Neural cell (in vitro differentiated cells): ENCODE measurements around the gene CEMP1. TPM values are rescaled to one million over a fixed set of nuclear protein-coding genes. Genes with fewer than 3 reads are reported as not detected.

Experiments used
- H2AFZ ChIP-seq: fragments of 200-600, 300-800 bp; sonication (generic), shearing (Covaris generic); 2 replicates; pipeline ENCODE4 v1.6.0; 2014; ENCODE audit warnings: low read depth, mild to moderate bottlenecking, antibody characterized with exemption, low read length, moderate library complexity
- H3F3A ChIP-seq: fragments of 200-600 bp; shearing (Covaris generic); 2 replicates; pipeline ENCODE4 v1.6.1; 2016; ENCODE audit warnings: mild to moderate bottlenecking, moderate library complexity, mixed read lengths, antibody characterized with exemption, low read length; ENCODE audit not compliant: insufficient read depth, poor library complexity, severe bottlenecking
- H3K27ac ChIP-seq: fragments of 200-600, 300-800 bp; sonication (generic), shearing (Covaris generic); 2 replicates; pipeline ENCODE4 v1.5.1; 2014; ENCODE audit warnings: mild to moderate bottlenecking, low read length, moderate library complexity
- H3K27me3 ChIP-seq: fragments of 300-800, 200-600 bp; sonication (generic), shearing (Covaris generic); 2 replicates; pipeline ENCODE4 v1.6.0; 2014; ENCODE audit warnings: mild to moderate bottlenecking, low read depth, low read length, moderate library complexity; ENCODE audit not compliant: insufficient read depth
- H3K36me3 ChIP-seq: fragments of 300-800, 200-600 bp; sonication (generic), shearing (Covaris generic); 2 replicates; pipeline ENCODE4 v1.5.1; 2014; ENCODE audit warnings: mild to moderate bottlenecking, antibody characterized with exemption, low read length, moderate library complexity; ENCODE audit not compliant: insufficient read depth
- H3K4me2 ChIP-seq: fragments of 300-800, 200-600 bp; sonication (generic), shearing (Covaris generic); 2 replicates; pipeline ENCODE4 v1.6.0; 2014; ENCODE audit warnings: mild to moderate bottlenecking, low read length
- H3K4me3 ChIP-seq: fragments of 300-800, 200-600 bp; sonication (generic), shearing (Covaris generic); 2 replicates; pipeline ENCODE4 v1.5.1; 2014; ENCODE audit warnings: mild to moderate bottlenecking, low read length, moderate library complexity
- H3K79me2 ChIP-seq: fragments of 200-600 bp; shearing (Covaris generic); replicated peaks from 2 replicates; pipeline ENCODE4 v1.6.0; 2014; ENCODE audit warnings: mild to moderate bottlenecking, low read length, moderate library complexity; ENCODE audit not compliant: insufficient read depth
- H3K9ac ChIP-seq: fragments of 300-800, 200-600 bp; sonication (generic), shearing (Covaris generic); 2 replicates; pipeline ENCODE4 v1.6.1; 2016; ENCODE audit warnings: mild to moderate bottlenecking, low read length, mixed read lengths
- H3K9me2 ChIP-seq: fragments of 200-600 bp; shearing (Covaris generic); 2 replicates; pipeline ENCODE4 v1.6.1; 2016; ENCODE audit warnings: mild to moderate bottlenecking, low read length, mixed read lengths; ENCODE audit not compliant: insufficient read depth
- H3K9me3 ChIP-seq: fragments of 200-600, 300-800 bp; sonication (generic), shearing (Covaris generic); 2 replicates; pipeline ENCODE4 v1.6.1; 2016; ENCODE audit warnings: mild to moderate bottlenecking, mixed run types, low read length, moderate library complexity, mixed read lengths
- H4K20me1 ChIP-seq: fragments of 200-600 bp; shearing (Covaris generic); 2 replicates; pipeline ENCODE4 v1.6.1; 2016; ENCODE audit warnings: mild to moderate bottlenecking, mixed run types; ENCODE audit not compliant: insufficient read depth
- CTCF ChIP-seq: fragments of 450-650 bp; IDR thresholded peaks from 2 replicates; pipeline ENCODE4 v1.5.1; 2014; ENCODE audit warnings: antibody characterized with exemption, mild to moderate bottlenecking, moderate library complexity; ENCODE audit not compliant: poor library complexity, severe bottlenecking
- EP300 ChIP-seq: fragments of 450-650 bp; conservative IDR thresholded peaks from 2 replicates; pipeline ENCODE4 v1.6.1; 2014; ENCODE audit warnings: antibody characterized with exemption, mild to moderate bottlenecking, moderate library complexity; ENCODE audit not compliant: poor library complexity, severe bottlenecking
- EZH2 ChIP-seq: fragments of 200-600, 300-800 bp; shearing (Covaris generic), sonication (generic); IDR thresholded peaks from 2 replicates; pipeline ENCODE4 v1.6.1; 2014; ENCODE audit warnings: antibody characterized with exemption, low read length, borderline replicate concordance, mild to moderate bottlenecking; ENCODE audit not compliant: insufficient read depth, poor library complexity, severe bottlenecking
- MXI1 ChIP-seq: fragments of 450-650 bp; conservative IDR thresholded peaks from 2 replicates; pipeline ENCODE4 v1.6.1; 2014; ENCODE audit warnings: antibody characterized with exemption, mild to moderate bottlenecking; ENCODE audit not compliant: poor library complexity, severe bottlenecking
- POLR2AphosphoS5 ChIP-seq: IDR thresholded peaks from 2 replicates; pipeline ENCODE4 v1.6.1; 2012
- RAD21 ChIP-seq: fragments of 450-650 bp; conservative IDR thresholded peaks from 2 replicates; pipeline ENCODE4 v1.6.1; 2014; ENCODE audit warnings: antibody characterized with exemption, mild to moderate bottlenecking, moderate library complexity
- REST ChIP-seq: IDR thresholded peaks from 2 replicates; pipeline ENCODE4 v1.6.1; 2012; ENCODE audit warnings: borderline replicate concordance
- SMC3 ChIP-seq: fragments of 450-650 bp; conservative IDR thresholded peaks from 2 replicates; pipeline ENCODE4 v1.6.1; 2014; ENCODE audit warnings: antibody characterized with exemption, mild to moderate bottlenecking, moderate library complexity; ENCODE audit not compliant: poor library complexity
- TAF1 ChIP-seq: IDR thresholded peaks from 2 replicates; pipeline ENCODE4 v1.6.1; 2012; ENCODE audit warnings: low read depth
- polyA plus RNA-seq: library from polyadenylated mRNA; depleted of rRNA; stranded (reverse); fragments of >200 nt; gene quantifications from 2 replicates; pipeline ENCODE4 v1.2.3, GENCODE V29; 2014

The CEMP1 gene
- polyA plus RNA-seq, 1 donor from 2014 or later, result 0.46 TPM

GRCh38 chr16:2527784-2528100 is 3.5 kb downstream of the CEMP1 start:
- Histone ChIP-seq H3K9me2 (no peaks in the 10 kb centered on the region), H2AFZ (no peak overlapping the region), H3K36me3 (no peaks in the 10 kb centered on the region), H3K79me2 (no peaks in the 10 kb centered on the region), H3F3A (no peaks in the 10 kb centered on the region), H3K27ac (no peak overlapping the region), H3K9me3 (no peaks in the 10 kb centered on the region), H4K20me1 (no peaks in the 10 kb centered on the region), H3K4me2 (no peak overlapping the region), H3K9ac (no peak overlapping the region), H3K4me3 (no peak overlapping the region), H3K27me3 (no peaks in the 10 kb centered on the region)
- TF ChIP-seq CTCF (no peak), RAD21 (no peak), REST (no peak), SMC3 (no peak), TAF1 (no peak), EP300 (no peak), POLR2AphosphoS5 (no peak), MXI1 (no peak), EZH2 (no peak)

- TF ChIP-seq CTCF (no peak), POLR2AphosphoS5 (no peak), REST (no peak)
- Histone ChIP-seq H3K79me2 (no peaks in the 10 kb centered on the region), H3K9me2 (no peaks in the 10 kb centered on the region), H3K9me3 (no peaks in the 10 kb centered on the region), H3F3A (no peaks in the 10 kb centered on the region), H3K27ac (no peak overlapping the region), H4K20me1 (no peaks in the 10 kb centered on the region), H2AFZ (no peak overlapping the region), H3K36me3 (no peaks in the 10 kb centered on the region), H3K4me2 (no peak overlapping the region), H3K9ac (no peak overlapping the region), H3K27me3 (no peaks in the 10 kb centered on the region), H3K4me3 (no peak overlapping the region)
These were observed 4.0 kb downstream of the CEMP1 start for GRCh38 chr16:2527071-2527783.
